GM12801 (cell line): ENCODE results near the gene THRSP.

Source experiments
- CTCF ChIP-seq: IDR thresholded peaks from one replicate; pipeline ENCODE4 v1.5.1; 2011; ENCODE audit warnings: control low read depth; ENCODE audit not compliant: insufficient read length; ENCODE audit errors: extremely low read depth

Gene THRSP

DNA sequence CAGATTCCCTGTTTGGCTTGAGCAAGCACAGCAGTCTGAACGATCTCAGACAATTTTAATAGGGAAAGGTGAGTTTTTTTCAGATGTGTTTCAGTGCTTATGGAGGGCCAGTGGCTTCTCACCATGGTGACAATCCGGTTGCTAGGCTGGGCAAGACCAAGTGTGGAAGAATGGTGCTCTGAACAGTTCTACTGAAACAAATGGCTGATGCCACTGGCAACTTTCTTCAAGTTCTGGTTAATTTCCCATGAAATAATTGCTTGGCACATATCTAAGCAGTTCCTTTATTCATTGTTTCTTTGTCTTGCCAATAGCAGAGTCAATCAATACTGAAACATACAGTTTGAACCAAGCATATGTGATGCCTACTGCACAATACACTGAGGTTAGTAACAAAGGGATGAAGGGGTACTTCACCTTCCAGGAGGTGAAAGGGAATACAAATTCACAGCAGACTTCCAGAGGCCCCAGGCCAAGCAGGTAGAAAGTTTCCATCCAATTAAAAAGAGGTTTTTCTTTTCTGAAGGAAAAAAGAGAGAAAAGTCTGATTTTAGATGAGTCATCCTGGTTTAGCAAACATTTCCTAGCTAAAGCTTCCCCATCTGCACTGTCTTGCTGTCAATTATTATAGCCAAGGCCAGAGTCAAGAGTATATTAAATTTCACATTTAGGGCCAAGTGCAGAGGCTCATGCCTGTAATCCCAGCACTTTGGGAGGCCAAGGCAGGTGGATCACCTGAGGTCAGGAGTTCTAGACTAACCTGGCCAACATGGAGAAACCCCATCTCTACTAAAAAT, 37.2 kb downstream of the THRSP start:
- no peak for TF ChIP-seq CTCF

DNA sequence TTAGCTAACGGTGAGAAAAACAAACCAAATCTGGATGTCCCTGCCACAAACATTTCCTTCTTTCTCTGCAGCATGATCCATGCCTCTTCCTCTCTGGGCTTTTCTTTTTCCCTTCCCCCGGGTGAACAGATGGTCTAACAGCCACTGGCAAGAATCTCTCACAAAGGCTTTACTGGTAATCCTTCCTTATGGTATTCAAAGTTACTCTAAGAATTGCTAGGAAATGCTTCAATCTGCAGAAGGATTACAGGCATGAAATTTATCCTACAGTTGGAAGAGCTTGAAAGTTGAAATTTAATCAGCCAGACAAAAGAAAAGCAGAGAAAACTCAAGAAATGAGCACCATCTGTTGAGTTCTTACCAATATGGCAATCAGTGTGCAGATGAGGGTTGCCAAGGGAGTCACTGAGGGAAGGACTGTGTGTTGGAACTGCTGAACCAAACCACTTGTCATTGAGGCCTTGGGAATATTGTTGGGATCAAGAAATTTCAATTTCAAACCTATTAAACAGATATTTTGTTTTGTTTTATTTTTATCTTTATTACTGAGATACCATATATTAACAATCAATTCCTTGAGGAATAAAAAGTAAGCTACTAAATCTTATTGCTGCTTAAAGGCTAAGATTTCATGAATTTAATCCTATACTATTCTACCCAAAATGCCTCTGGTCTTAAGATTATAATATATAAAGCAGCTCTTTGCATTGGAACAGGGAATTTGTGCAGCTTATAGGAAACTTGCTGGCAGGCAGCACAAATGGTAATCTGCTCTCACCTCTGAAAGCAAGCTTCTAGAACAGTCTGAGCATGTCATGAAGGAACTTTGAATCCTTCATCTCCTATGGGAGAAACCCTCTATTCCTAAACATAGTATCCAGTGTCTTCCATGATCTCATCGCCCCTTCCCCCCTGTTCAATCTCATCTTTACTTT, 45.7 kb downstream of the THRSP start:
- TF ChIP-seq CTCF: no peak

GRCh38 chr11:78110351-78110750, 46.7 kb downstream of the THRSP start:
- no peak for TF ChIP-seq CTCF

DNA sequence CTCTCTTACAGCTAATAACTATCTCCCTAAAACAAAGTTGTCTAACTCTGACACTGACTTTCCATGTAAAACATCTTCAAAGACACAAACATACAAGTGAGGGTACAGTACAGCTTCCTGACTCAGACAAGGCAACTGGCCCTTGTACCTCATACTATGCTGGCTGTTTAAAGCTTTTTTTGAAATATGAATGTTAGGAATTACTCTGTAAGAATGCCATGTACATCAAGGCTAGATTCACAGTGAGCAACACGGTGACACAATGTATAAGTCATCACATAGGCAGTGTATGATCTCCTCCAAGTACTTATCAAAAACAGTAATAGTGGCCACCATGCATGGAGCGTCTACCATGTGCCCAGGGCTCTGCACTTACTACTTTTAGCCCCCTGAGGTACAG, 47.2 kb downstream of the THRSP start:
- no peak for TF ChIP-seq CTCF

GRCh38 chr11:78111298-78111697, 47.6 kb downstream of the THRSP start:
- no peak for TF ChIP-seq CTCF

GRCh38 chr11:78112582-78113275, 49.1 kb downstream of the THRSP start:
- no peak for TF ChIP-seq CTCF
